GM10266 (cell line): ENCODE measurements around the gene CEBPE.

Source experiments
- DNase-seq: peaks from one replicate; pipeline ENCODE4 v3.0.0; 2012; ENCODE audit errors: extremely low spot score
- CTCF ChIP-seq: IDR thresholded peaks from 2 replicates; pipeline ENCODE4 v1.5.1; 2012; ENCODE audit warnings: mild to moderate bottlenecking, low read depth; ENCODE audit not compliant: control insufficient read depth, insufficient read depth; ENCODE audit errors: missing control alignments

Gene CEBPE

GRCh38 chr14:23151342-23151741 is 32.3 kb upstream of the CEBPE start:
- no peak for TF ChIP-seq CTCF
- no peak for DNase-seq

GRCh38 chr14:23149745-23150144 is 30.7 kb upstream of the CEBPE start:
- TF ChIP-seq CTCF, result no peak
- DNase-seq, result no peak

- no peak for TF ChIP-seq CTCF
- DNase-seq, result no peak
Measured at GRCh38 chr14:23148591-23149249, 29.7 kb upstream of the CEBPE start.

GRCh38 chr14:23147676-23148075 is 28.6 kb upstream of the CEBPE start:
- no peak for DNase-seq
- no peak for TF ChIP-seq CTCF

- no peak for TF ChIP-seq CTCF
- no peak for DNase-seq
Measured at GRCh38 chr14:23146980-23147379, 27.9 kb upstream of the CEBPE start.

GRCh38 chr14:23146351-23146910 is 27.4 kb upstream of the CEBPE start:
- no peak for DNase-seq
- no peak for TF ChIP-seq CTCF

- no peak for DNase-seq
- no peak for TF ChIP-seq CTCF
Measured at GRCh38 chr14:23145794-23146350, 26.8 kb upstream of the CEBPE start.
